Endodermal cell (in vitro differentiated cells): ENCODE data around the gene EHD4. TPM values are rescaled to one million over a fixed set of nuclear protein-coding genes. Genes with fewer than 3 reads are reported as not detected.

Experiments
- DNase-seq: peaks from one replicate; pipeline ENCODE4 v3.0.0-alpha.2; 2017
- H3K27ac ChIP-seq: 2 replicates; pipeline ENCODE4 v1.5.1; 2013; ENCODE audit warnings: mild to moderate bottlenecking, low read depth, low read length, moderate library complexity
- H3K27me3 ChIP-seq: 2 replicates; pipeline ENCODE4 v1.6.1; 2013; ENCODE audit warnings: mild to moderate bottlenecking, low read length, moderate library complexity; ENCODE audit not compliant: insufficient read depth, control insufficient read depth, poor library complexity, severe bottlenecking
- H3K36me3 ChIP-seq: 2 replicates; pipeline ENCODE4 v1.7.0; 2013; ENCODE audit warnings: mild to moderate bottlenecking, low read length, moderate library complexity; ENCODE audit not compliant: control insufficient read depth, insufficient read depth
- H3K4me1 ChIP-seq: one replicate; pipeline ENCODE4 v1.7.0; 2013; ENCODE audit warnings: low read length; ENCODE audit not compliant: control insufficient read depth, insufficient read depth
- H3K4me3 ChIP-seq: 2 replicates; pipeline ENCODE4 v1.5.1; 2013; ENCODE audit warnings: mild to moderate bottlenecking, low read length, moderate library complexity
- H3K9ac ChIP-seq: 2 replicates; pipeline ENCODE4 v1.6.1; 2013; ENCODE audit warnings: mild to moderate bottlenecking, low read length, moderate library complexity; ENCODE audit not compliant: poor library complexity, severe bottlenecking; ENCODE audit errors: extremely low read depth
- H3K9me3 ChIP-seq: 2 replicates; pipeline ENCODE4 v1.6.1; 2013; ENCODE audit warnings: mild to moderate bottlenecking, low read length, moderate library complexity; ENCODE audit not compliant: control insufficient read depth
- H3K27ac Mint-ChIP-seq: 2 replicates; pipeline ENCODE4 v1.8.0; 2020; ENCODE audit warnings: mixed read lengths
- H3K27me3 Mint-ChIP-seq: 2 replicates; pipeline ENCODE4 v1.8.0; 2021; ENCODE audit warnings: mild to moderate bottlenecking, mixed read lengths; ENCODE audit not compliant: insufficient read depth
- H3K36me3 Mint-ChIP-seq: 2 replicates; pipeline ENCODE4 v1.8.0; 2020; ENCODE audit warnings: low read depth, mixed read lengths
- H3K4me1 Mint-ChIP-seq: 2 replicates; pipeline ENCODE4 v1.8.0; 2020; ENCODE audit warnings: mixed read lengths
- H3K4me3 Mint-ChIP-seq: 2 replicates; pipeline ENCODE4 v1.8.0; 2020; ENCODE audit warnings: mild to moderate bottlenecking, moderate library complexity, mixed read lengths
- H3K9me3 Mint-ChIP-seq: 2 replicates; pipeline ENCODE4 v1.8.0; 2020; ENCODE audit warnings: mild to moderate bottlenecking, mixed read lengths
- WGBS, 2 experiments: methylation state at CpG; one replicate each; pipeline versions ENCODE4 v1.1.5 to v1.1.7; 2013; ENCODE audit warnings: missing lambda C conversion rate in 2 of 2, mixed read lengths in 1 of 2; ENCODE audit not compliant: insufficient coverage in 1 of 2, insufficient read length in 1 of 2; 5-methylcytosine and 5-hydroxymethylcytosine counted together
- total RNA-seq, 2 donors: library from RNA; stranded (reverse); fragmentation: NEBNext Ultra II Directional in 1 of 2; extraction: Animal tissue kit (Norgen Biotek cat#: 25700) in 1 of 2; gene quantifications; 2 replicates in 1 of 2; 3 replicates in 1 of 2; pipeline ENCODE4 v1.2.1, GENCODE V29; 2021
- TF ChIP-seq, protein P1 (sequence below): fragments of 200-600 bp; sonication (generic); conservative IDR thresholded peaks from 2 replicates; pipeline ENCODE4 v1.5.0; 2021; ENCODE audit warnings: antibody characterized with exemption, mild to moderate bottlenecking

EHD4 gene
- total RNA-seq, 2 donors from 2014 or later, result 16.9 to 17.3 TPM

DNA sequence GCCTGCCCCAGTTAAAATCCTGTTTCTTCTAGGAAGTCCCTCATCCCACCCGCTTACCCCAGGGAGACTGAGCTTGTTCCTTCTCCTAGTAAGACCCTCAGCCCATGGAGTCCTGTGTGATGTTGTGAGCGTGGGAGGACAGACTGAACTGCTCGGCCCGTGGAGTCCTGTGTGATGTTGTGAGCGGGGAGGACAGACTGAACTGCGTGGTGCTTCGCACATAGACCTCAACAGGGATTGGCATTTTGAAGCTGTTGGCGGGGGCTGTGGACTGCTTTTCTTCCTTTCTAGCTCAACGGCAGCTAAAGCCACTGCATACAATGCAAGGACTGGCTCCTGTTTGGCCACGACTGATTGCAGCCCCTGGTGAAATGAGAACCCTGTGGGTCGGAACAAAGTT is 76.9 kb downstream of the EHD4 start:
- no peaks in the 10 kb centered on the region for H3K27me3 ChIP-seq
- peaks cover 13% of the 10 kb centered on the region for H3K4me1 ChIP-seq
- Mint-ChIP-seq H3K9me3 (no peaks in the 10 kb centered on the region), H3K27ac (peak overlapping the region; percentile 30), H3K4me3 (no peak overlapping the region), H3K36me3 (peaks cover 16% of the 10 kb centered on the region), H3K27me3 (no peaks in the 10 kb centered on the region), H3K4me1 (peaks cover 25% of the 10 kb centered on the region)
- H3K9ac ChIP-seq, result no peak overlapping the region
- no peaks in the 10 kb centered on the region for H3K9me3 ChIP-seq
- no peak for DNase-seq
- TF ChIP-seq, protein P1, sequence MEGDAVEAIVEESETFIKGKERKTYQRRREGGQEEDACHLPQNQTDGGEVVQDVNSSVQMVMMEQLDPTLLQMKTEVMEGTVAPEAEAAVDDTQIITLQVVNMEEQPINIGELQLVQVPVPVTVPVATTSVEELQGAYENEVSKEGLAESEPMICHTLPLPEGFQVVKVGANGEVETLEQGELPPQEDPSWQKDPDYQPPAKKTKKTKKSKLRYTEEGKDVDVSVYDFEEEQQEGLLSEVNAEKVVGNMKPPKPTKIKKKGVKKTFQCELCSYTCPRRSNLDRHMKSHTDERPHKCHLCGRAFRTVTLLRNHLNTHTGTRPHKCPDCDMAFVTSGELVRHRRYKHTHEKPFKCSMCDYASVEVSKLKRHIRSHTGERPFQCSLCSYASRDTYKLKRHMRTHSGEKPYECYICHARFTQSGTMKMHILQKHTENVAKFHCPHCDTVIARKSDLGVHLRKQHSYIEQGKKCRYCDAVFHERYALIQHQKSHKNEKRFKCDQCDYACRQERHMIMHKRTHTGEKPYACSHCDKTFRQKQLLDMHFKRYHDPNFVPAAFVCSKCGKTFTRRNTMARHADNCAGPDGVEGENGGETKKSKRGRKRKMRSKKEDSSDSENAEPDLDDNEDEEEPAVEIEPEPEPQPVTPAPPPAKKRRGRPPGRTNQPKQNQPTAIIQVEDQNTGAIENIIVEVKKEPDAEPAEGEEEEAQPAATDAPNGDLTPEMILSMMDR, result no peak
- WGBS, 2 experiments, result 93 to 97% methylated on average over 9 to 11 of the region's 11 CpGs
- no peak overlapping the region for H3K4me3 ChIP-seq
- no peak overlapping the region for H3K27ac ChIP-seq
- H3K36me3 ChIP-seq, result peaks cover 11% of the 10 kb centered on the region

DNA sequence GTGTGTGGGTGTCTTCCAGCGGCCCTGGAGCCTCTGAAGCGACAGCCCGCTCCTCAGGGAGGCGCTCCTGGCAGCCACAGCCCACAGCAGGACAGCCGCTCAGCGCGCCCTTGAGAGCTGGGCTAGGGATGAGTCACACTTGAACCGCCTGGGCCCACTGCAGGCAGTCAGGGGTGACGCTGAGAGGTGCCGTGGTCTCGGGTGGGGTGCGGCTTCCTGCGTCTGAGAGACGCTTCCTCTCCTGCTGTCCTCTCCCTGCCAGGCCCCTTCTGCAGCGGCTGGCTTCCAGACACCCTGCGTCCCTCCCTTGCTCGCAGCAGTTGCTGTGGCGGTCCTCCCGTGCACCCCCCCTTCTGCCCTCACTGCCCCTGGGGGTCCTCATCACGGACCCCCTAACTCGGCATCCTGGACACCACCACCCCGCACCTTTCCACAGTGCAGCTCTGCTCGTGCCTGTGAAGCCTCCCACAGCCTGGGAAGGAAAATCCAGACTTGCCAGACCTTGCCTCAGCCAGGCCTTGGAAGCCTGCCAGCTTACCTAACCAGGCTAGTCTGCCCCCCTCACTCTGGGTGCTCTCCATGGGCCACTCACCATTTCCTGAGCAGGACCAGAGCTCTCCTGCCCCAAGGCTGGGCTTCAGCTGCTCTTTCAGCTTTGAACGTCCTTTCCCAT is 77.4 kb downstream of the EHD4 start:
- TF ChIP-seq, protein P1, result no peak
- peak; percentile 78 for DNase-seq
- Histone ChIP-seq H3K4me1 (peaks cover 18% of the 10 kb centered on the region), H3K9ac (no peak overlapping the region), H3K4me3 (no peak overlapping the region), H3K27me3 (no peaks in the 10 kb centered on the region), H3K36me3 (peaks cover 8% of the 10 kb centered on the region), H3K27ac (no peak overlapping the region), H3K9me3 (no peaks in the 10 kb centered on the region)
- Mint-ChIP-seq H3K36me3 (peaks cover 13% of the 10 kb centered on the region), H3K9me3 (no peaks in the 10 kb centered on the region), H3K4me3 (no peak overlapping the region), H3K27ac (peak overlapping the region; percentile 30), H3K27me3 (no peaks in the 10 kb centered on the region), H3K4me1 (peaks cover 28% of the 10 kb centered on the region)
- 86% methylated on average over 12 to 24 of the region's 24 CpGs for WGBS, 2 experiments

DNA sequence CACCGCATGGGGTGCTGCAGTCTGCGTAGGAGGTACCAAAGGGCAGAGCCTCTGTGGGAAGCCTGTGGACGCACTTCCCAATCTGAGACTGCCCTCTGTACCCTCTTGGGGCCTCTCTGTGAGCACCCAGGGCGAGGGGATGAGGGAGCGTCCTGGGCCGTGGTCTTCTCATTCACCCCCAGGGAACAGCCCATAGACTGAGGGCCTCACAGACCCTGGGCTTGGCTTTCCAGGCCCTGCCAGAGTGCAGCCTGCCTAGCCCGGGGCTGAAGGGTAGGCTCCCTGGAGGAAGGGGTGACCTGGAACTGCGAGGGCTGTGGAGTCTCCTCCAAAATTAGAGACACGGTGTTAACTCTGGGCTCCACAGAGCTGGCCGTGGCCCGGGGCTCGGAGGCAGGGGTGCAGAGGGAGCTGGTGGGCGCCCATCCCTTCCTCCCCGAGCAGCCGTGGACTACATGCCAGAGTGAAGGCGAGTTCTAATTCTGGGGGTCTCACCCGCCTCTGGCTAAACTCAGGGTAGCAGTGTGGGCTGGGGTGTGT is 78.0 kb downstream of the EHD4 start:
- Histone ChIP-seq H3K9me3 (no peaks in the 10 kb centered on the region), H3K4me1 (peaks cover 18% of the 10 kb centered on the region), H3K27ac (no peak overlapping the region), H3K4me3 (no peak overlapping the region), H3K27me3 (no peaks in the 10 kb centered on the region), H3K36me3 (peaks cover 8% of the 10 kb centered on the region), H3K9ac (no peak overlapping the region)
- peaks cover 10% of the 10 kb centered on the region for H3K36me3 Mint-ChIP-seq
- H3K9me3 Mint-ChIP-seq, result no peaks in the 10 kb centered on the region
- WGBS, 2 experiments, result 87 to 92% methylated on average over 7 to 17 of the region's 17 CpGs
- DNase-seq, result no peak
- peaks cover 28% of the 10 kb centered on the region for H3K4me1 Mint-ChIP-seq
- H3K27me3 Mint-ChIP-seq, result no peaks in the 10 kb centered on the region
- TF ChIP-seq, protein P1, result no peak
- no peak overlapping the region for H3K27ac Mint-ChIP-seq
- H3K4me3 Mint-ChIP-seq, result no peak overlapping the region
